Retinal pigment epithelial cell (primary cell): ENCODE measurements around the gene HPCAL1.

Source experiments
- DNase-seq: peaks from one replicate; pipeline ENCODE4 v3.0.0-alpha.2; 2010; ENCODE audit warnings: low read depth
- H3K4me3 ChIP-seq: 2 replicates; pipeline ENCODE4 v1.5.1; 2011; ENCODE audit warnings: mild to moderate bottlenecking, low read length, control low read depth, moderate library complexity
- CTCF ChIP-seq: conservative IDR thresholded peaks from 2 replicates; pipeline ENCODE4 v1.5.1; 2011; ENCODE audit warnings: low read depth, low read length, control low read depth, inconsistent platforms

The HPCAL1 gene

GRCh38 chr2:10390369-10390801 lies 87.7 kb downstream of the HPCAL1 start:
- no peak overlapping the region for H3K4me3 ChIP-seq
- TF ChIP-seq CTCF = no peak
- DNase-seq = no peak

GRCh38 chr2:10392100-10392499 lies 89.4 kb downstream of the HPCAL1 start:
- TF ChIP-seq CTCF = no peak
- no peak for DNase-seq
- H3K4me3 ChIP-seq = no peak overlapping the region

GRCh38 chr2:10392548-10392947 lies 89.8 kb downstream of the HPCAL1 start:
- TF ChIP-seq CTCF = no peak
- DNase-seq = no peak

GRCh38 chr2:10392951-10393639 lies 90.4 kb downstream of the HPCAL1 start:
- TF ChIP-seq CTCF = no peak
- no peak overlapping the region for H3K4me3 ChIP-seq
- DNase-seq = no peak

More at GRCh38 chr2:10392548-10392947, 89.8 kb downstream of the HPCAL1 start:
- no peak overlapping the region for H3K4me3 ChIP-seq

GRCh38 chr2:10393640-10393982 lies 90.9 kb downstream of the HPCAL1 start:
- DNase-seq = no peak
- no peak overlapping the region for H3K4me3 ChIP-seq
- no peak for TF ChIP-seq CTCF

- no peak for DNase-seq
- no peak overlapping the region for H3K4me3 ChIP-seq
- TF ChIP-seq CTCF = no peak
These were observed 93.2 kb downstream of the HPCAL1 start for GRCh38 chr2:10395893-10396292.

GRCh38 chr2:10396464-10396863 lies 93.8 kb downstream of the HPCAL1 start:
- no peak for TF ChIP-seq CTCF
- H3K4me3 ChIP-seq = no peak overlapping the region
- DNase-seq = no peak
